HepG2 (cell line): ENCODE measurements around the gene CXCL8. TPM values are rescaled to one million over a fixed set of nuclear protein-coding genes. Genes with fewer than 3 reads are reported as not detected.

Experiments
- ATAC-seq: fragments of 200-7000 bp; cut with Tn5 transposase; 3 replicates; pipeline ENCODE4 v1.9.1; 2020; ENCODE audit warnings: mild to moderate bottlenecking, moderate library complexity
- BruUV-seq: library from RNA; stranded (reverse); fragments of 400-500 nt; replicated peaks from 2 replicates; lab custom pipeline; 2021; lab: Mats Ljungman, UMichigan
- CTCF ChIA-PET: fragments of 300-600 bp; formaldehyde crosslinking; extraction: SDS; loops from one replicate; lab custom pipeline; 2021; ENCODE audit warnings: low total read pairs, inconsistent platforms, low intra/inter-chr PET ratio; lab: Yijun Ruan, JAX
- POLR2A ChIA-PET: fragments of 350-600 bp; sonication (Branson Sonifier 250); formaldehyde crosslinking; loops from one replicate; lab custom pipeline; 2020; ENCODE audit warnings: antibody characterized with exemption, inconsistent platforms; lab: Yijun Ruan, JAX
- DNase-seq: peaks from one replicate; pipeline ENCODE4 v3.0.0-alpha.2; 2015; ENCODE audit warnings: low spot score
- FAIRE-seq: peaks from 3 replicates; lab custom pipeline; 2011; peaks lifted over from hg19 to GRCh38; lab: Jason Lieb, UNC
- H2AFZ ChIP-seq: one replicate; pipeline ENCODE4 v1.6.1; 2011; ENCODE audit warnings: low read length, inconsistent platforms
- H3K27ac ChIP-seq: fragments of 300-600 bp; 3 replicates; pipeline ENCODE4 v1.8.0; 2011; ENCODE audit warnings: mixed run types, mild to moderate bottlenecking, mixed read lengths, low read length, inconsistent platforms; ENCODE audit not compliant: insufficient read depth; ENCODE audit errors: extremely low read length
- H3K27me3 ChIP-seq, 2 experiments: fragments of 200-600 bp in 1 of 2; 2 replicates in 1 of 2; 3 replicates in 1 of 2; pipeline versions ENCODE4 v1.6.0 to v1.8.0; 2011; ENCODE audit warnings: low read length in 2 of 2, mild to moderate bottlenecking in 2 of 2, moderate library complexity in 2 of 2, inconsistent platforms in 1 of 2; ENCODE audit not compliant: insufficient read depth in 2 of 2, control insufficient read depth in 1 of 2
- H3K36me3 ChIP-seq, 2 experiments: fragments of 200-600 bp in 1 of 2; replicated peaks in 1 of 2; 2 replicates in 1 of 2; 3 replicates in 1 of 2; pipeline versions ENCODE4 v1.5.1 to v1.8.0; 2011; ENCODE audit warnings: low read length in 2 of 2, inconsistent platforms in 1 of 2; ENCODE audit not compliant: insufficient read depth in 2 of 2, control insufficient read depth in 1 of 2
- H3K4me1 ChIP-seq: 2 replicates; pipeline ENCODE4 v1.5.1; 2012; ENCODE audit warnings: low read length, inconsistent platforms; ENCODE audit not compliant: insufficient read depth
- H3K4me2 ChIP-seq: 2 replicates; pipeline ENCODE4 v1.6.0; 2011; ENCODE audit warnings: low read depth, low read length, inconsistent platforms
- H3K4me3 ChIP-seq, 3 experiments: fragments of 200-600 bp in 1 of 3; sonication (generic), shearing (Covaris generic) in 1 of 3; replicated peaks in 1 of 3; 2 replicates each; pipeline ENCODE4 v1.5.1; 2011 to 2016; ENCODE audit warnings: low read length in 3 of 3, inconsistent platforms in 2 of 3, low read depth in 2 of 3, mild to moderate bottlenecking in 2 of 3, control low read depth in 1 of 3, mixed read lengths in 1 of 3; ENCODE audit not compliant: insufficient read depth in 1 of 3
- H3K79me2 ChIP-seq: one replicate; pipeline ENCODE4 v1.6.1; 2011; ENCODE audit warnings: low read length, inconsistent platforms; ENCODE audit not compliant: insufficient read depth
- H3K9ac ChIP-seq: 2 replicates; pipeline ENCODE4 v1.6.0; 2011; ENCODE audit warnings: mild to moderate bottlenecking, low read depth, low read length, inconsistent platforms; ENCODE audit not compliant: insufficient read depth
- H3K9me3 ChIP-seq: 2 replicates; pipeline ENCODE4 v1.5.1; 2012; ENCODE audit warnings: mild to moderate bottlenecking, low read length
- H4K20me1 ChIP-seq: 2 replicates; pipeline ENCODE4 v1.6.0; 2011; ENCODE audit warnings: inconsistent platforms, mild to moderate bottlenecking, low read length, moderate library complexity; ENCODE audit not compliant: insufficient read depth
- DZIP1 ChIP-seq: sonication (generic); formaldehyde crosslinking; IDR thresholded peaks from 2 replicates; pipeline ENCODE4 v1.5.0; 2020; ENCODE audit warnings: mild to moderate bottlenecking, missing genetic modification reagents
- GPN1 ChIP-seq: sonication (generic); formaldehyde crosslinking; IDR thresholded peaks from 2 replicates; pipeline ENCODE4 v1.5.1; 2020; ENCODE audit warnings: missing genetic modification reagents, borderline replicate concordance
- MTA3 ChIP-seq: sonication (generic); formaldehyde crosslinking; IDR thresholded peaks from 2 replicates; pipeline ENCODE4 v1.4.0; 2020; ENCODE audit warnings: missing genetic modification reagents
- ZNF256 ChIP-seq: sonication (generic); formaldehyde crosslinking; conservative IDR thresholded peaks from 2 replicates; pipeline ENCODE4 v1.4.0; 2020; ENCODE audit warnings: missing genetic modification reagents
- WGBS: methylation state at CpG from one replicate; pipeline ENCODE4 v1.1.6; 2017; ENCODE audit warnings: low lambda C conversion rate; 5-methylcytosine and 5-hydroxymethylcytosine counted together
- in situ Hi-C: cut with HindIII; loops from 2 replicates; pipeline ENCODE4 v1.10.0; 2017; ENCODE audit warnings: low pct_unique_long_range_greater_than_20kb; ENCODE audit not compliant: extremely low pct_ligation_motif_present
- intact Hi-C: fragments of 100-400 bp; cut with micrococcal nuclease; formaldehyde crosslinking; loops from one replicate; pipeline ENCODE4 v1.10.0; 2022; ENCODE audit not compliant: unreplicated experiment
- polyA plus RNA-seq, 8 experiments: library from polyadenylated mRNA; depleted of rRNA in 3 of 8; stranded (reverse) in 7 of 8; unstranded in 1 of 8; fragments of >200 nt; fragmentation: Illumina TruSeq in 4 of 8; extraction: Trizol in 4 of 8; gene quantifications; 2 replicates each; pipeline versions ENCODE4 v1.2.1 to v1.2.3, GENCODE V29; 2011 to 2016; ENCODE audit warnings: low read depth in 4 of 8, missing spikeins in 1 of 8, mixed read lengths in 1 of 8; ENCODE audit not compliant: insufficient read depth in 1 of 8
- total RNA-seq, 5 experiments: library from RNA; depleted of rRNA; stranded (reverse); fragments of >200 nt; fragmentation: Illumina TruSeq; extraction: Trizol; gene quantifications; 2 replicates each; pipeline ENCODE4 v1.2.3, GENCODE V29; 2016; ENCODE audit warnings: low read depth in 1 of 5
- TF ChIP-seq, protein P1 (sequence below): sonication (generic); formaldehyde crosslinking; IDR thresholded peaks from 2 replicates; pipeline ENCODE4 v1.4.0; 2020; ENCODE audit warnings: mild to moderate bottlenecking, missing genetic modification reagents, borderline replicate concordance

The CXCL8 gene
- total and polyA plus RNA-seq, 2 of the 13 experiments (the other 11 are each of a cell fraction or from before 2014, with no cell fraction given), result 1.8 to 7.8 TPM

DNA sequence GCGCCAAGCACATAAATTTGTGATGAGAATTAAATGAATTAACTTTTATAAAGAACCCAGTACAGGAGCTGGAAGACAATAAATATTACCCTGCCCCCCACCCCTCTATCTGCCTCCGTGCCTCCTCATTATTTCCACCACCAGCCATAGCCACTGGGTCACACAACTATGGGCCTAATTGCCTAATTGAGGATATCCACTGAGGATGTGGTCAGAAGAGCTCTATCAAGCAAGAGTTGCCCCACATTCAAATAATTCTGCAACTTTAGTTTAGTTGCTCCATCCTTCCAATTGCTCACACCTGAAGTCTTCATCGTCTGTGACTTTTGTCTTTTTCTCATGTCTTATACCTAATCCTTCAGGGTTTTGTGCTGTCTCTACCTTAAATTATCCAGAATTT lies 9.5 kb upstream of the CXCL8 start:
- no peak for DNase-seq
- Histone ChIP-seq H3K27ac (no peak overlapping the region), H3K4me1 (no peaks in the 10 kb centered on the region), H3K4me2 (no peak overlapping the region), H3K79me2 (no peaks in the 10 kb centered on the region), H3K27me3 (peaks cover 0 to 3% of the 10 kb centered on the region in 2 experiments; a peak in 2 of 5 replicates), H3K36me3 (no peaks in the 10 kb centered on the region), H3K9ac (no peak overlapping the region), H3K4me3 (no peak overlapping the region), H3K9me3 (no peaks in the 10 kb centered on the region), H2AFZ (no peak overlapping the region), H4K20me1 (no peaks in the 10 kb centered on the region)
- intact Hi-C loops, result no loop called here
- FAIRE-seq, result no peak
- TF ChIP-seq GPN1 (CRISPR knock-in tag) (no peak), DZIP1 (CRISPR knock-in tag) (no peak), MTA3 (CRISPR knock-in tag) (no peak), ZNF256 (CRISPR knock-in tag) (no peak)
- TF ChIP-seq, protein P1, sequence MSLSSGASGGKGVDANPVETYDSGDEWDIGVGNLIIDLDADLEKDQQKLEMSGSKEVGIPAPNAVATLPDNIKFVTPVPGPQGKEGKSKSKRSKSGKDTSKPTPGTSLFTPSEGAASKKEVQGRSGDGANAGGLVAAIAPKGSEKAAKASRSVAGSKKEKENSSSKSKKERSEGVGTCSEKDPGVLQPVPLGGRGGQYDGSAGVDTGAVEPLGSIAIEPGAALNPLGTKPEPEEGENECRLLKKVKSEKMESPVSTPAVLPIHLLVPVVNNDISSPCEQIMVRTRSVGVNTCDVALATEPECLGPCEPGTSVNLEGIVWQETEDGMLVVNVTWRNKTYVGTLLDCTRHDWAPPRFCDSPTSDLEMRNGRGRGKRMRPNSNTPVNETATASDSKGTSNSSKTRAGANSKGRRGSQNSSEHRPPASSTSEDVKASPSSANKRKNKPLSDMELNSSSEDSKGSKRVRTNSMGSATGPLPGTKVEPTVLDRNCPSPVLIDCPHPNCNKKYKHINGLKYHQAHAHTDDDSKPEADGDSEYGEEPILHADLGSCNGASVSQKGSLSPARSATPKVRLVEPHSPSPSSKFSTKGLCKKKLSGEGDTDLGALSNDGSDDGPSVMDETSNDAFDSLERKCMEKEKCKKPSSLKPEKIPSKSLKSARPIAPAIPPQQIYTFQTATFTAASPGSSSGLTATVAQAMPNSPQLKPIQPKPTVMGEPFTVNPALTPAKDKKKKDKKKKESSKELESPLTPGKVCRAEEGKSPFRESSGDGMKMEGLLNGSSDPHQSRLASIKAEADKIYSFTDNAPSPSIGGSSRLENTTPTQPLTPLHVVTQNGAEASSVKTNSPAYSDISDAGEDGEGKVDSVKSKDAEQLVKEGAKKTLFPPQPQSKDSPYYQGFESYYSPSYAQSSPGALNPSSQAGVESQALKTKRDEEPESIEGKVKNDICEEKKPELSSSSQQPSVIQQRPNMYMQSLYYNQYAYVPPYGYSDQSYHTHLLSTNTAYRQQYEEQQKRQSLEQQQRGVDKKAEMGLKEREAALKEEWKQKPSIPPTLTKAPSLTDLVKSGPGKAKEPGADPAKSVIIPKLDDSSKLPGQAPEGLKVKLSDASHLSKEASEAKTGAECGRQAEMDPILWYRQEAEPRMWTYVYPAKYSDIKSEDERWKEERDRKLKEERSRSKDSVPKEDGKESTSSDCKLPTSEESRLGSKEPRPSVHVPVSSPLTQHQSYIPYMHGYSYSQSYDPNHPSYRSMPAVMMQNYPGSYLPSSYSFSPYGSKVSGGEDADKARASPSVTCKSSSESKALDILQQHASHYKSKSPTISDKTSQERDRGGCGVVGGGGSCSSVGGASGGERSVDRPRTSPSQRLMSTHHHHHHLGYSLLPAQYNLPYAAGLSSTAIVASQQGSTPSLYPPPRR (CRISPR knock-in tag), result no peak
- CTCF ChIA-PET, result interaction anchor here (3.9 kb wide), 1 partner anchor 403 kb away, joined by 47 read pairs; no protein-coding TSS in a partner anchor
- 3% methylated on average over 3 of the region's 3 CpGs for WGBS
- ATAC-seq, result no peak
- no TSS peak for BruUV-seq
- in situ Hi-C loops, result no loop called here
- POLR2A ChIA-PET, result no interaction called here
